A549 (cell line): ENCODE results near the gene RNF121. TPM values are rescaled to one million over a fixed set of nuclear protein-coding genes. Genes with fewer than 3 reads are reported as not detected.

Source experiments
- ATAC-seq, 2 experiments: fragments of 200-7000 bp in 1 of 2; fragments of >200 bp in 1 of 2; cut with Nextera tagmentation in 1 of 2; cut with Tn5 transposase in 1 of 2; 3 replicates each; pipeline versions ENCODE4 v1.8.0 to v1.9.1; 2018 to 2020; ENCODE audit warnings: mild to moderate bottlenecking in 1 of 2, moderate library complexity in 1 of 2
- CTCF ChIA-PET: fragments of 300-600 bp; sonication (Branson Sonifier 250); formaldehyde crosslinking; extraction: SDS; loops from one replicate; lab custom pipeline; 2021; ENCODE audit warnings: antibody characterized with exemption, inconsistent platforms; lab: Yijun Ruan, JAX
- POLR2A ChIA-PET: fragments of 350-600 bp; formaldehyde crosslinking; extraction: SDS; loops from one replicate; lab custom pipeline; 2021; ENCODE audit warnings: antibody characterized with exemption, inconsistent platforms; lab: Yijun Ruan, JAX
- DNase-seq, 2 experiments: peaks; one replicate each; pipeline versions ENCODE4 v3.0.0 to v3.0.0-alpha.2; 2011 to 2016; ENCODE audit warnings: low read depth in 1 of 2, low spot score in 1 of 2
- FAIRE-seq: peaks from 2 replicates; lab custom pipeline; 2011; peaks lifted over from hg19 to GRCh38; lab: Jason Lieb, UNC
- H3K27ac ChIP-seq, 2 experiments: fragments of >200 bp; sonication (Bioruptor Twin); formaldehyde crosslinking; 3 replicates each; pipeline ENCODE4 v1.5.1; 2016 to 2017
- H3K4me1 ChIP-seq: fragments of >200 bp; sonication (Bioruptor Twin); formaldehyde crosslinking; 3 replicates; pipeline ENCODE4 v1.6.1; 2016
- H3K4me2 ChIP-seq: fragments of >200 bp; sonication (Bioruptor Twin); formaldehyde crosslinking; 3 replicates; pipeline ENCODE4 v1.6.1; 2016
- H3K4me3 ChIP-seq: fragments of >200 bp; sonication (Bioruptor Twin); formaldehyde crosslinking; 3 replicates; pipeline ENCODE4 v1.5.1; 2016
- H3K9me3 ChIP-seq: fragments of >200 bp; sonication (Bioruptor Twin); formaldehyde crosslinking; 3 replicates; pipeline ENCODE4 v1.6.1; 2016
- BCL3 ChIP-seq: fragments of >200 bp; sonication (Bioruptor Twin); formaldehyde crosslinking; IDR thresholded peaks from 3 replicates; pipeline ENCODE4 v1.6.1; 2016
- BHLHE40 ChIP-seq: IDR thresholded peaks from 2 replicates; pipeline ENCODE4 v1.6.1; 2012; ENCODE audit warnings: low read depth, low read length, inconsistent platforms
- CEBPB ChIP-seq, 2 experiments: fragments of >200 bp in 1 of 2; sonication (Bioruptor Twin) in 1 of 2; formaldehyde crosslinking in 1 of 2; IDR thresholded peaks; 2 replicates each; pipeline ENCODE4 v1.6.1; 2012 to 2016
- CTCF ChIP-seq: fragments of >200 bp; sonication (Bioruptor Twin); formaldehyde crosslinking; IDR thresholded peaks from 3 replicates; pipeline ENCODE4 v1.5.1; 2016
- EHF ChIP-seq: fragments of 250-450 bp; sonication (Bioruptor Pico); IDR thresholded peaks from 2 replicates; pipeline ENCODE4 v1.5.0; 2020; ENCODE audit warnings: mild to moderate bottlenecking
- ELK1 ChIP-seq: fragments of 150-350 bp; IDR thresholded peaks from 2 replicates; pipeline ENCODE4 v1.6.1; 2014; ENCODE audit warnings: low read depth, mild to moderate bottlenecking, low read length
- FOSB ChIP-seq: fragments of 250-450 bp; sonication (Bioruptor Pico); IDR thresholded peaks from 2 replicates; pipeline ENCODE4 v1.5.0; 2020; ENCODE audit warnings: mild to moderate bottlenecking, moderate library complexity
- FOSL2 ChIP-seq, 2 experiments: fragments of 450-650 bp in 1 of 2; fragments of >200 bp in 1 of 2; sonication (Bioruptor Twin) in 1 of 2; formaldehyde crosslinking; IDR thresholded peaks; 2 replicates each; pipeline versions ENCODE4 v1.5.0 to v1.6.1; 2016 to 2020; ENCODE audit warnings: mild to moderate bottlenecking in 1 of 2, moderate library complexity in 1 of 2
- HOXB5 ChIP-seq: fragments of 250-450 bp; sonication (Bioruptor Pico); IDR thresholded peaks from 2 replicates; pipeline ENCODE4 v1.5.0; 2020; ENCODE audit warnings: mild to moderate bottlenecking, moderate library complexity
- JUNB ChIP-seq: fragments of >200 bp; sonication (Bioruptor Twin); formaldehyde crosslinking; IDR thresholded peaks from 2 replicates; pipeline ENCODE4 v1.6.1; 2016
- NPAS2 ChIP-seq: fragments of 250-450 bp; sonication (Bioruptor Pico); IDR thresholded peaks from 2 replicates; pipeline ENCODE4 v1.8.0; 2022; ENCODE audit warnings: mild to moderate bottlenecking, moderate library complexity, borderline replicate concordance
- NR3C1 ChIP-seq: fragments of >200 bp; sonication (Bioruptor Twin); formaldehyde crosslinking; IDR thresholded peaks from 3 replicates; pipeline ENCODE4 v1.6.1; 2017
- POLR2A ChIP-seq: IDR thresholded peaks from 2 replicates; pipeline ENCODE4 v1.6.1; 2012; ENCODE audit warnings: mild to moderate bottlenecking, low read length
- RCOR1 ChIP-seq: fragments of 150-350 bp; IDR thresholded peaks from 2 replicates; pipeline ENCODE4 v1.6.1; 2014; ENCODE audit warnings: antibody characterized with exemption, low read length, low read depth
- REST ChIP-seq: fragments of 200-600 bp; sonication (generic); IDR thresholded peaks from 2 replicates; pipeline ENCODE4 v1.6.1; 2016; ENCODE audit warnings: antibody characterized with exemption, mild to moderate bottlenecking, moderate library complexity
- RNF2 ChIP-seq: fragments of 200-600 bp; sonication (generic); IDR thresholded peaks from 2 replicates; pipeline ENCODE4 v1.6.1; 2016; ENCODE audit warnings: low read depth, mild to moderate bottlenecking, antibody characterized with exemption, moderate library complexity, borderline replicate concordance
- SREBF2 ChIP-seq: fragments of 450-650 bp; IDR thresholded peaks from 2 replicates; pipeline ENCODE4 v1.6.1; 2014; ENCODE audit warnings: mild to moderate bottlenecking, moderate library complexity
- USF2 ChIP-seq: fragments of 450-650 bp; IDR thresholded peaks from 2 replicates; pipeline ENCODE4 v1.6.1; 2014; ENCODE audit warnings: antibody characterized with exemption
- WGBS: methylation state at CpG from one replicate; pipeline ENCODE4 v1.1.6; 2017; ENCODE audit errors: missing lambda C conversion rate; 5-methylcytosine and 5-hydroxymethylcytosine counted together
- polyA plus RNA-seq, 4 experiments: library from polyadenylated mRNA; depleted of rRNA in 3 of 4; stranded (reverse); fragments of >200 nt; fragmentation: RNase III in 1 of 4; extraction: RNeasy Plus Mini Kit Qiagen cat#74134 plus additional on column Dnase treatment in 1 of 4; gene quantifications; 2 replicates in 3 of 4; 3 replicates in 1 of 4; pipeline ENCODE4 v1.2.3, GENCODE V29; 2011 to 2017

The RNF121 gene
- polyA plus RNA-seq, 2 of the 4 experiments (the other 2 are of a cell fraction), result 79.0 to 102 TPM

- DNase-seq (no peak), ATAC-seq (no peak), FAIRE-seq (no peak)
- 89% methylated on average over 4 of the region's 4 CpGs for WGBS
- ChIA-PET CTCF (interaction anchor here (0.6 to 1.1 kb wide), 2 partner anchors 19 to 26 kb away, joined by 3 to 4 read pairs; no protein-coding TSS in a partner anchor), POLR2A (no interaction called here)
- no peak overlapping the region for H3K4me2 ChIP-seq
- H3K9me3 ChIP-seq, result no peaks in the 10 kb centered on the region
- no peak overlapping the region for H3K27ac ChIP-seq
- H3K4me3 ChIP-seq, result no peak overlapping the region
- no peak for TF ChIP-seq BHLHE40
- no peak for TF ChIP-seq POLR2A
- no peak for TF ChIP-seq FOSL2 (IDR thresholded peaks at IDR 0.05)
- no peak for TF ChIP-seq FOSL2 (CRISPR knock-in tag; IDR thresholded peaks at IDR 0.05)
- TF ChIP-seq USF2, result no peak
- TF ChIP-seq REST, result no peak
- TF ChIP-seq SREBF2, result no peak
- no peak for TF ChIP-seq ELK1
- TF ChIP-seq EHF (CRISPR knock-in tag), result no peak
- TF ChIP-seq NPAS2, result no peak
- TF ChIP-seq BCL3, result no peak
- peaks cover 65% of the 10 kb centered on the region for H3K4me1 ChIP-seq
Measured at GRCh38 chr11:71951741-71952310, 23.0 kb downstream of the RNF121 start.

GRCh38 chr11:71955898-71956456, 27.1 kb downstream of the RNF121 start:
- H3K4me1 ChIP-seq, result peaks cover 64% of the 10 kb centered on the region
- no peaks in the 10 kb centered on the region for H3K9me3 ChIP-seq
- ATAC-seq, result no peak
- ChIA-PET CTCF (interaction anchor here (0.9 to 2.3 kb wide), 3 partner anchors 9 to 22 kb away, joined by 3 to 14 read pairs (median 4); no protein-coding TSS in a partner anchor), POLR2A (no interaction called here)
- H3K27ac ChIP-seq, result no peak overlapping the region
- 65% methylated on average over 3 of the region's 3 CpGs for WGBS
- DNase-seq, result no peak
- FAIRE-seq, result no peak
- H3K4me3 ChIP-seq, result no peak overlapping the region
- H3K4me2 ChIP-seq, result no peak overlapping the region
- TF ChIP-seq RNF2 (no peak), ELK1 (no peak), EHF (CRISPR knock-in tag) (no peak), RCOR1 (no peak), HOXB5 (no peak), CTCF (no peak), CEBPB (IDR thresholded peaks at IDR 0.05) (no peak), JUNB (no peak), NR3C1 (no peak), FOSB (CRISPR knock-in tag) (no peak)
